AG09309 (cell line): ENCODE measurements around the gene RSAD2.

ENCODE experiments used
- DNase-seq: peaks from one replicate; pipeline ENCODE4 v3.0.0-alpha.2; 2010; ENCODE audit warnings: low read depth
- H3K4me3 ChIP-seq: 2 replicates; pipeline ENCODE4 v1.5.1; 2011; ENCODE audit warnings: mild to moderate bottlenecking, low read depth, low read length, moderate library complexity; ENCODE audit not compliant: control insufficient read depth
- CTCF ChIP-seq: IDR thresholded peaks from 2 replicates; pipeline ENCODE4 v1.5.1; 2011; ENCODE audit warnings: mild to moderate bottlenecking, low read depth, low read length, inconsistent platforms; ENCODE audit not compliant: insufficient read depth, control insufficient read depth; ENCODE audit errors: missing control alignments

The RSAD2 gene

GRCh38 chr2:6881516-6881915, 3.9 kb downstream of the RSAD2 start:
- no peak overlapping the region for H3K4me3 ChIP-seq
- no peak for TF ChIP-seq CTCF
- DNase-seq = no peak

GRCh38 chr2:6883448-6884122, 6.0 kb downstream of the RSAD2 start:
- H3K4me3 ChIP-seq = no peak overlapping the region
- TF ChIP-seq CTCF = no peak
- DNase-seq = no peak

GRCh38 chr2:6885551-6885950, 8.0 kb downstream of the RSAD2 start:
- no peak for TF ChIP-seq CTCF
- no peak for DNase-seq
- H3K4me3 ChIP-seq = no peak overlapping the region

GRCh38 chr2:6885968-6886367, 8.4 kb downstream of the RSAD2 start:
- no peak for DNase-seq
- no peak for TF ChIP-seq CTCF
- no peak overlapping the region for H3K4me3 ChIP-seq

- no peak for TF ChIP-seq CTCF
- DNase-seq = no peak
- no peak overlapping the region for H3K4me3 ChIP-seq
Observed at GRCh38 chr2:6887751-6888192, 10.2 kb downstream of the RSAD2 start.

- no peak for DNase-seq
- TF ChIP-seq CTCF = no peak
- no peak overlapping the region for H3K4me3 ChIP-seq
Observed at GRCh38 chr2:6888724-6889123, 11.1 kb downstream of the RSAD2 start.
